Heart left ventricle (tissue), 13 donors: Measurements from ENCODE around the gene CDC42EP3.

Source experiments
- POLR2A ChIP-seq, 2 donors: fragments of 450-650 bp; IDR thresholded peaks; one replicate each; pipeline ENCODE4 v1.6.1; 2017; ENCODE audit warnings: antibody characterized with exemption in 2 of 2, mild to moderate bottlenecking in 2 of 2, moderate library complexity in 2 of 2
- TF ChIP-seq, protein P1 (sequence below), 12 donors: fragments of 200-600 bp; sonication (generic) in 4 of 12; IDR thresholded peaks; one replicate each; pipeline versions ENCODE4 v1.5.0 to v1.8.0; 2018 to 2022; ENCODE audit warnings: antibody characterized with exemption in 12 of 12, mild to moderate bottlenecking in 5 of 12
- donor health status: ischemic (EF 13 %, LVEDD 7.1; RV severe dilation, severe dysfunction).
- donor health status: DM: no; HTN: yes; CAD: no.
- donor health status: DM: no; HTN: no; CAD: no.
- donor health status: ischemic (EF 25% LVEDD 6.9; RV normal size, moderate dysfunction).
- donor health status: ischemic (EF 25% LVEDD 5.7; RV mildly dilated, moderate dysfunction).
- donor health status: ischemic (EF 35%, LVEDD 5.7; RV mildly dilated, moderate dysfunction).
- donor health status: nonischemic (EF 11% LVEDD 7.7; RV severe dilation, severe dysfunction).
- donor health status: DM: yes; HTN: yes; CAD: no.
- donor health status: PGD.
- donor health status: ischemic (EF 29% LVEDD 5.4; RV normal size, mild dysfunction).
- donor health status: nonischemic (EF 23%, LVEDD 6.1; RV moderate dilation, normal function).

DNA sequence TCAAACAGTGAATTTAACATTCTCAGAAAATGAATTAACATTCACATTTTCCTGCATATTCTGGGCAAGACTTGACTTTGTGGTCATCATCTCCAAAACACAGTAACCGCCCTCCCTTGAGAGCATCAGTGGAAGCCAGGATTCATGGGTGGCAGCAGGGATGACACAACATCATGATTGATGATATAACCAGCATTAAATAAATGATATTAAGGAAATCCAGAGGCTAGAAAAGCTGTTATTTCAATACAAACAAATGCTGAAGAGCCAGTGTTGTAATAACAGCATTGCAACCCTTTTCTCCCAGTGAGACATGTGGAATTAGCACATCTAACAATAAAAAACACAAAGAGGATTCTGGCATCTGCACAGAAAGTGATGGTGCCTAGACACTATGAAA, 41.1 kb downstream of the CDC42EP3 start:
- TF ChIP-seq, protein P1, sequence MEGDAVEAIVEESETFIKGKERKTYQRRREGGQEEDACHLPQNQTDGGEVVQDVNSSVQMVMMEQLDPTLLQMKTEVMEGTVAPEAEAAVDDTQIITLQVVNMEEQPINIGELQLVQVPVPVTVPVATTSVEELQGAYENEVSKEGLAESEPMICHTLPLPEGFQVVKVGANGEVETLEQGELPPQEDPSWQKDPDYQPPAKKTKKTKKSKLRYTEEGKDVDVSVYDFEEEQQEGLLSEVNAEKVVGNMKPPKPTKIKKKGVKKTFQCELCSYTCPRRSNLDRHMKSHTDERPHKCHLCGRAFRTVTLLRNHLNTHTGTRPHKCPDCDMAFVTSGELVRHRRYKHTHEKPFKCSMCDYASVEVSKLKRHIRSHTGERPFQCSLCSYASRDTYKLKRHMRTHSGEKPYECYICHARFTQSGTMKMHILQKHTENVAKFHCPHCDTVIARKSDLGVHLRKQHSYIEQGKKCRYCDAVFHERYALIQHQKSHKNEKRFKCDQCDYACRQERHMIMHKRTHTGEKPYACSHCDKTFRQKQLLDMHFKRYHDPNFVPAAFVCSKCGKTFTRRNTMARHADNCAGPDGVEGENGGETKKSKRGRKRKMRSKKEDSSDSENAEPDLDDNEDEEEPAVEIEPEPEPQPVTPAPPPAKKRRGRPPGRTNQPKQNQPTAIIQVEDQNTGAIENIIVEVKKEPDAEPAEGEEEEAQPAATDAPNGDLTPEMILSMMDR (IDR thresholded peaks at IDR 0.05), result no peak
- TF ChIP-seq POLR2A (IDR thresholded peaks at IDR 0.05), result no peak
